NCI-H2196 (cell line): ENCODE results near the gene TUBB3.
"Not testable (repeated sequence)": the region's sequence is repeated elsewhere in the genome, so short reads cannot be mapped to it uniquely, and the experiment has no call there.

Experiments used
- DNase-seq: peaks from one replicate; lab custom pipeline; 2025; ENCODE audit not compliant: unreplicated experiment; lab: John Stamatoyannopoulos, UW

TUBB3 gene

DNA sequence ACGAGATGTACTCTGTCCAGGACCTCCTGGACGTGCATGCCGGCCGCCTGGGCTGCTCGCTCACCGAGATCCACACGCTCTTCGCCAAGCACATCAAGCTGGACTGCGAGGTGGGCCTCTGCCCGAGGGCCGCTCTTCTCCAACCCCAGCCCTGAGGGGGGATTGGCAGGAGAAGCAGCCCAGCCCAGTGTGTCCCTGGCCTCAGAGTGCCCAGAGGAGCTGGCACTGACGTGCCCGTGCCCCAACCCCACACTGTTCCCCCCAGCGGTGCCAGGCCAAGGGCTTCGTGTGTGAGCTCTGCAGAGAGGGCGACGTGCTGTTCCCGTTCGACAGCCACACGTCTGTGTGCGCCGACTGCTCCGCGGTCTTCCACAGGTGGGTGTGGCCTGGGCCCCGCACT lies 41.1 kb downstream of the TUBB3 start:
- no peak for DNase-seq

- no peak for DNase-seq
These were observed 42.5 kb downstream of the TUBB3 start for GRCh38 chr16:89965447-89966225.

GRCh38 chr16:89966756-89967155 lies 43.6 kb downstream of the TUBB3 start:
- DNase-seq = no peak

DNA sequence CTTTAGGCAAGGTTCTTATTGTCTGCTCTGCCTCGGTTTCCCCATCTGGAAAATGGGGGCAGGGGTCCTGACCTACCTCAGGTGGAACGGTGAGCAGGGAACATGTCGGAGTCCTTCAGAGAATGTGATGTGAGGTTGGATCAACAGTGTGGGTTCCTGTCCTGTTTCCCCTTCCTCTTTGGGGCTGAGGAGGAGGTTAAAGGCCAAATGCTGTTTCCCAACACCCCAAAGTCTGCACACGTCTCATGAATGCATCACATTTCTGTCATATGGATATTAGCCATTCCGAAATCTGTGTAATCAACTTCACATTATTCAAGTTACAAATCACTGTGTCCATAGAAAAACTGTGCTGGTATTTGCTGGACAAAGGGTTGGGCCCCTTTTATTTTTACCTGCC lies 44.3 kb downstream of the TUBB3 start:
- DNase-seq = not testable (repeated sequence)

GRCh38 chr16:89968074-89968473 lies 44.9 kb downstream of the TUBB3 start:
- DNase-seq = not testable (repeated sequence)

DNA sequence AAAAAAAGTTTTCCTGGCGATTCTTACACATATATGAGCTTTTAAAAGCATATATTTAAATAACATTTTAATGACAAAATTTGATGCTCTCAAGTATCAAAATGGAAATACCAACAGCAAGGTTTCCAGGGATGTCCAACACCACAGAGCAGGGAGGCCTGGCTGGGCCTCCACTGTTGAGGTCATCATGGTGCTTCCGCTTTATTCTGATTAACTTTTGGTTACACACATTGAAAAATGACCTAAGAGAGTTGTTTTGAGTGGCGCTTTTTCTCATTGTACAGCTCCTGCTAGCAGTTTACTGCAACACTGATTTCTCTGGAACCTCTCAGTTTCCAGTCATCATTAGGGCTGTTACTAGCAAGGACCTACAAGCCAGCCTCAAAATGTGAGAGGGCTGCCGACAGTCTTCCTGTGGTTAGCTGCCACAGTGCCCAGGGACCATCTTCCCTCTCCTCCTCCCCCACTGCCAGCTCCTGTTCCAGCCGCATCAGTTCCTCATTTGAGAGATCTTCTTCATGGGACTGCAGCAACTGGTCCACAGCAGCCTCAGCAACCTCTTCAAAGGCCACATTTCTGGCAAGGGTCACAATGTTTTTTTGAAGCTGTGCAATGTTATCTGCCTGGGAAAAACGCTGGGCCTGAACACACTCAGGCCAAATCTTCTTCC lies 46.7 kb downstream of the TUBB3 start:
- DNase-seq = no peak

GRCh38 chr16:89971495-89972243 lies 48.5 kb downstream of the TUBB3 start:
- no peak for DNase-seq

DNA sequence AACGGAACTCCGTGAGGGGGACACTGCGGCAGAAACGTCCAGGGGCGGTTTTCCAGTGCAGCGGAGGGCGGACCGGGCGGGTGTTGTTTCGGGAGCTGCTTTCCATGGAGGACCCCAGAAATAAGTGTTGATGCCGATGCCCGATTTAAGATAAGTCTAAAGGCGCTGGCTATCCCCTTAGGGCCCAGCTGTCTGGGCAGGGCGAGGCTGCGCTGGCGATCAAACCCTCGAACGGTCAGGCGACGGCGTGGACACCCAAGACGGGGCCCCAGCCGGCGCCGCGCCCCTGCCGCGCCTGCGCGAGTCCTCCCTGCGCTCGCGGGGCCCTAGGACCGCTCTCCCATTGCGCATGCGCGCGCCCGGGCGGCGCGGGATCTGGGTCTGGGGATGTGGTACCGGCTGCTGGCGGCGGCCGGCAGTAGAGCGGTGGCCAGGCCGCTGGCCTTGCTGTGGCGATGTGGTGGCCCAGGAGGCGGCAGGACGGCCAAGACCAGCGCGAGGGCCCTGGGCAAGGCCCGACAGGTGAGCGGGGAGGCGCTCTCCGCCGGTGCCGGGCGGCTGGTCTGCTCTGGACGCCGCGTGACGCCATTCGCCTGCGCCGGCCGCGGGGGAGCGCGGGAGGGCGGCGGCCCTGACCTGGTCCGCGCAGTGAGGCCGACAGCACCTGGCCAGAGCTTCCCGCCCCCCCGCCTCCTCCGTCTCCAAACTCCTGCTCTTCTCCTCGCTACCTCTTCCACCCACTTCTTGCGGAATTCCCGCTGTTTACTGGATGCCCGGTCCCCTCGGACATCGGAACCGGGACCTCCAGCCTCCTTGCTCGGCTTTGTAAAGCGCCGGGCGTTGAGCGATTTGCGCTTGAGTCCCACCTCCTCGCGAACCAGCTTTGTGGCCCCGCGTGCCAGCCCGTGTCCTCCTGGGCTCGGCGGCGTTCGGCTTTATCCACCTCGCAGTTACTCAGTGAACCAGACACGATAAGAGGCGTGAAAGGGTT lies 49.4 kb downstream of the TUBB3 start:
- peak; percentile 85 for DNase-seq

DNA sequence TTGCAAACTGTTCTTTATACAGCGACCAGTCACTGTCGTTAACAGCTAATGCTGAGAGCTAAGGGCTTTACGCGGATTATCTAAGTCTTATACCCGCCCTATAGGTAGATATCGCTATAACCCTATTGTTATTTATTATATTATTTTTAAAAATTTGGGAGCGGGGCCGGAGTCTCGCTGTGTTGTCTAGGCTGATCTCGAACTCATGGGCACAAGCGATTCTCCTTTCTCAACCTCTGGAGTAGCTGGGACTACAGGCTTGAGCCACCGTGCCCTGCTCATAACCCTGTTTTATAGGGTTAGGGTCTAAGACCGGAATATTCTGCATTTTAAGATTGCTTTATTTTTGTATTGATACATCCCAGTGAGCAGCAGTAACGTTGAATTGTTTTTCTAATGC lies 50.1 kb downstream of the TUBB3 start:
- no peak for DNase-seq

DNA sequence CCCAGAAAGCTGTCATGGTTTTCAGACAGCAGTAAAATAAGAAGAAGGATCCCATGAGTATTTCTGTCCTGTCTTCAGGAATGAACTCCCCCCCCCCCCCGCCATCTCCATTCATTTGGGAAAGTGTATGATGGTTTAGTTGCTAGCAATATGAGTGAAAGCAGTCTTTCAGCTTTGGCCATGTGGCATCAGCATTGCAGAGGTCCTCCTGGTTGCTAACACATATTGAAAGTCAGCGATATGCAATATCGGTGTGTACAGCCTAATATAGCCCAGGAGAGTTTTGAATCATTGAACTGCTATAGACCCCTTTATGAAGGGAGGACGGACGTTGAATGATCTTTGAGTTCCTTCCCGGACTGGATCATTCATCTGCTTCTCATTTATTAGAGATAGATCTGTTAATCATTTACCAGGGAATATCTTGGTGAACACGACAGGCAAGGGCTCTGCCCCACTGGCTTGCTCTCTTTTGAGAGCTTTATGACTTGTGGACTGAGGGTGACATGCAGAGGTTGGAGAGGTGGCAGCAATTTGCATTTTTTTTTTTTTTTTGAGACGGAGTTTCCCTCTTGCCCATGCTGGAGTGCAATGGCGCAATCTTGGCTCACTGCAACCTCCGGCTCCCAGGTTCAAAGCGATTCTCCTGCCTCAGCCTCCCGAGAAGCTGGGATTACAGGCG lies 50.7 kb downstream of the TUBB3 start:
- no peak for DNase-seq

GRCh38 chr16:89974870-89975269 lies 51.7 kb downstream of the TUBB3 start:
- DNase-seq = no peak

DNA sequence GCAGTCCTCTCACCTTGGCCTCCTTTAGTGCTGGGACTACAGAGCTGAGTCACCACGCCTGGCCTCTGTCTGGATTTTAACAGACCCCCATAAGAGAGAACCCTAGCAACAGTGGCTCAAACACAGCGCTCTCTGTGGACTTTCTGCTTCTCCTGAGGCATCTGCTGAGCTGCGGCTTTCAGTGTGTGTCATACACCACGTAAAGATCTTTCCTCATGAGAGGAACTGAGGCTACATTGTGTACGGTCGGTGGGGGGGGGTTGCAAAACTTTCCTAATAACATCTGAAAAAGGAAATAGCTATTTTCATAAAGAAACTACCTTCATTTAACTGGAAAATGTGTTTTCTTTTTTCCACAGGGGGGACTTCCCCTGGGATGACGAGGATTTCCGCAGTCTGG lies 58.3 kb downstream of the TUBB3 start:
- DNase-seq = no peak

DNA sequence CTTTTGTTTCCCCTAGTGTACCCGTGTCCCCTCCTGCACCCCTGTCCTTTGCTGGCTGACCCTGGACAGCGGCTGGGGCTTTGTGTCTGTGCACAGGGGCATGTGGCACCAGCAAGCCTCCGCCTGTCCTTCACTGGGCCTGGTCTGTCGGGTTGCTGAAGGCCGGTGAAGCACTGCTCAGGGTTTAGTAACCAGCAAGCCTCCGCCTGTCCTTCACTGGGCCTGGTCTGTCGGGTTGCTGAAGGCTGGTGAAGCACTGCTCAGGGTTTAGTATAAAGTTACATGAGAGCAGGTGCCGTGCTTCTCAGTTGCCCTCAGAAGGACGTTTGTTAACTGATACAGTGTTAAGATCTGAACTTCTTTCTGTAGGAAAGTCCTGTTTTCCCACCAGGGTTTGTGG lies 59.2 kb downstream of the TUBB3 start:
- DNase-seq = no peak

- DNase-seq = no peak
These were observed 60.4 kb downstream of the TUBB3 start for GRCh38 chr16:89983536-89983935.

- DNase-seq = no peak
These were observed 61.1 kb downstream of the TUBB3 start for GRCh38 chr16:89984216-89984615.

- DNase-seq = no peak
These were observed 62.1 kb downstream of the TUBB3 start for GRCh38 chr16:89985219-89985618.
